Calu3 (cell line): Measurements from ENCODE around the gene SGF29. TPM values are rescaled to one million over a fixed set of nuclear protein-coding genes. Genes with fewer than 3 reads are reported as not detected.

Source experiments
- BruUV-seq: library from RNA; stranded (reverse); fragments of 400-500 nt; replicated peaks from 2 replicates; lab custom pipeline; 2021; lab: Mats Ljungman, UMichigan
- CTCF ChIA-PET: fragments of 300-600 bp; sonication (Branson Sonifier 250); formaldehyde crosslinking; loops from one replicate; lab custom pipeline; 2022; ENCODE audit warnings: antibody characterized with exemption; lab: Charles Lee
- DNase-seq: peaks from one replicate; pipeline ENCODE4 v3.0.0; 2022
- H3K27ac Mint-ChIP-seq: one replicate; pipeline ENCODE4 v1.8.0; 2022; ENCODE audit warnings: mixed read lengths; ENCODE audit not compliant: unreplicated experiment
- H3K27me3 Mint-ChIP-seq: one replicate; pipeline ENCODE4 v1.8.0; 2022; ENCODE audit warnings: mixed read lengths; ENCODE audit not compliant: unreplicated experiment
- H3K36me3 Mint-ChIP-seq: one replicate; pipeline ENCODE4 v1.8.0; 2022; ENCODE audit warnings: mild to moderate bottlenecking, moderate library complexity, mixed read lengths; ENCODE audit not compliant: insufficient read depth, unreplicated experiment
- H3K4me1 Mint-ChIP-seq: one replicate; pipeline ENCODE4 v1.8.0; 2022; ENCODE audit warnings: mild to moderate bottlenecking, low read depth, mixed read lengths; ENCODE audit not compliant: unreplicated experiment
- H3K4me3 Mint-ChIP-seq: one replicate; pipeline ENCODE4 v1.8.0; 2022; ENCODE audit warnings: mild to moderate bottlenecking, low read depth, moderate library complexity, mixed read lengths; ENCODE audit not compliant: unreplicated experiment
- H3K9me3 Mint-ChIP-seq: one replicate; pipeline ENCODE4 v1.8.0; 2022; ENCODE audit warnings: low read depth, mixed read lengths; ENCODE audit not compliant: unreplicated experiment
- intact Hi-C: fragments of 100-400 bp; cut with micrococcal nuclease; formaldehyde crosslinking; loops from one replicate; pipeline ENCODE4 v1.10.0; 2022; ENCODE audit not compliant: unreplicated experiment
- total RNA-seq: library from RNA; stranded (reverse); gene quantifications from 2 replicates; pipeline ENCODE4 v1.2.3, GENCODE V29; 2022
- TF ChIP-seq, protein P1 (sequence below): fragments of 200-600 bp; IDR thresholded peaks from one replicate; pipeline ENCODE4 v1.8.0; 2022; ENCODE audit warnings: antibody characterized with exemption; ENCODE audit not compliant: unreplicated experiment

The SGF29 gene
- total RNA-seq, 1 experiment from 2014 or later, result 31.0 TPM

DNA sequence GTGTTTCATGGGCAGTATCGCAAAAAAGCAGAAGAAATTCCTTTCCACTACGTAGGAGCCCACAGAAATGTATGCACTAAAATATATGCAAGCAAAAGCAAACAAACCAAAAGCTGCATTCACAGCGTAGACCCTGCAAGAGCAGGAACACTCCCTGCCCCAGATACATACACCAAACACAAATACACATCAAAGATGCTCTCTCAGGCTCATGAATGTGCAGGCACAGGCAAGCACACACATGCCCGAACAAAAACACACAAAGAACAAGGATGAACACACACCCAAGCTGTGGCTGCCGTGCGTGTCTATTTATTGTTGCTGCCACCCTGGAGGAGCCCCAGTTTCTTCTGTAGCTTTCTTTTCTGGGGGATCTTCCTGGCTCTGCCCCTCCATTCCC is 16.6 kb upstream of the SGF29 start:
- no TSS peak for BruUV-seq
- no peaks in the 10 kb centered on the region for H3K36me3 Mint-ChIP-seq
- TF ChIP-seq, protein P1, sequence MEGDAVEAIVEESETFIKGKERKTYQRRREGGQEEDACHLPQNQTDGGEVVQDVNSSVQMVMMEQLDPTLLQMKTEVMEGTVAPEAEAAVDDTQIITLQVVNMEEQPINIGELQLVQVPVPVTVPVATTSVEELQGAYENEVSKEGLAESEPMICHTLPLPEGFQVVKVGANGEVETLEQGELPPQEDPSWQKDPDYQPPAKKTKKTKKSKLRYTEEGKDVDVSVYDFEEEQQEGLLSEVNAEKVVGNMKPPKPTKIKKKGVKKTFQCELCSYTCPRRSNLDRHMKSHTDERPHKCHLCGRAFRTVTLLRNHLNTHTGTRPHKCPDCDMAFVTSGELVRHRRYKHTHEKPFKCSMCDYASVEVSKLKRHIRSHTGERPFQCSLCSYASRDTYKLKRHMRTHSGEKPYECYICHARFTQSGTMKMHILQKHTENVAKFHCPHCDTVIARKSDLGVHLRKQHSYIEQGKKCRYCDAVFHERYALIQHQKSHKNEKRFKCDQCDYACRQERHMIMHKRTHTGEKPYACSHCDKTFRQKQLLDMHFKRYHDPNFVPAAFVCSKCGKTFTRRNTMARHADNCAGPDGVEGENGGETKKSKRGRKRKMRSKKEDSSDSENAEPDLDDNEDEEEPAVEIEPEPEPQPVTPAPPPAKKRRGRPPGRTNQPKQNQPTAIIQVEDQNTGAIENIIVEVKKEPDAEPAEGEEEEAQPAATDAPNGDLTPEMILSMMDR, result no peak
- CTCF ChIA-PET, result no interaction called here
- no peak for DNase-seq
- H3K4me1 Mint-ChIP-seq, result peaks cover 12% of the 10 kb centered on the region
- H3K27ac Mint-ChIP-seq, result no peak overlapping the region
- H3K27me3 Mint-ChIP-seq, result no peaks in the 10 kb centered on the region
- H3K9me3 Mint-ChIP-seq, result no peaks in the 10 kb centered on the region
- intact Hi-C loops, result no loop called here
- H3K4me3 Mint-ChIP-seq, result no peak overlapping the region

DNA sequence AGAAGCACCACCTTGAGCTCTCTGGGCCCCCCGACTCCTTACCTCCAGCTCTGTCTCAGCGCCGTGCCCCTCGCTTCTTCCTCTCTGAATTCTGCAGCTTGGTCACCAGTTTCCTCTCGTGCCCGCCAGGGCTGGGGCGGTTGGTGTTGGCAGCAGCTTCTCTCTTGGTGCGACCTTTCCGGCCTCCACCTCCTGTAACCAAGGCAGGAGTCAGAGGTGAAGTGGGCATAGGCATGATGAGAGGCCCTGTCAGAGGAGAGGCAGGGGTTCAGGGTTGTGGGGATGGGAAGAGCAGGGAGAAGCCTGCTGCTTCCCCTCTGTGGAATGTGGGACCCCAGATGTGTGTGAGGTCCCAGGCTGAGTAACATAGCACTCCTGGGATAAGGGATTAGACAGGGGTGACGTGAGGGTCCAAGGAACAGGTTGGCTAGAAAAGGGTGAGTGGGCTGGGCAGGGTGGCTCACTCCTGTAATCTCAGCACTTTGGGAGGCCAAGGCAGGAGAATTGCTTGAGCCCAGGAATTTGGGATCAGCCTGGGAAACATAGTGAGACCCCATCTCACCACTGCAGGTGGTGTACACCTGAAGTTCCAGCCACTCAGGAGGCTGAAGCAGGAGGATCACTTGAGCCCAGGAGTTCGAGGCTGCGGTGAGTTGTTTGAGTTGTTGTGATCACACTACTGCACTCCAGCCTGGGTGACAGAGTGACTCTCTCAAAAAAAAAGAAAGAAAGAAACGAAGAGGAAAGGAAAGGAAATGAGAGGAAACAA is 15.6 kb upstream of the SGF29 start:
- no peak for DNase-seq
- no peaks in the 10 kb centered on the region for H3K9me3 Mint-ChIP-seq
- no peaks in the 10 kb centered on the region for H3K27me3 Mint-ChIP-seq
- no peak overlapping the region for H3K4me3 Mint-ChIP-seq
- peaks cover 2% of the 10 kb centered on the region for H3K4me1 Mint-ChIP-seq
- CTCF ChIA-PET, result no interaction called here
- H3K27ac Mint-ChIP-seq, result no peak overlapping the region
- TF ChIP-seq, protein P1, result no peak
- H3K36me3 Mint-ChIP-seq, result no peaks in the 10 kb centered on the region
- no TSS peak for BruUV-seq
- intact Hi-C loops, result no loop called here

DNA sequence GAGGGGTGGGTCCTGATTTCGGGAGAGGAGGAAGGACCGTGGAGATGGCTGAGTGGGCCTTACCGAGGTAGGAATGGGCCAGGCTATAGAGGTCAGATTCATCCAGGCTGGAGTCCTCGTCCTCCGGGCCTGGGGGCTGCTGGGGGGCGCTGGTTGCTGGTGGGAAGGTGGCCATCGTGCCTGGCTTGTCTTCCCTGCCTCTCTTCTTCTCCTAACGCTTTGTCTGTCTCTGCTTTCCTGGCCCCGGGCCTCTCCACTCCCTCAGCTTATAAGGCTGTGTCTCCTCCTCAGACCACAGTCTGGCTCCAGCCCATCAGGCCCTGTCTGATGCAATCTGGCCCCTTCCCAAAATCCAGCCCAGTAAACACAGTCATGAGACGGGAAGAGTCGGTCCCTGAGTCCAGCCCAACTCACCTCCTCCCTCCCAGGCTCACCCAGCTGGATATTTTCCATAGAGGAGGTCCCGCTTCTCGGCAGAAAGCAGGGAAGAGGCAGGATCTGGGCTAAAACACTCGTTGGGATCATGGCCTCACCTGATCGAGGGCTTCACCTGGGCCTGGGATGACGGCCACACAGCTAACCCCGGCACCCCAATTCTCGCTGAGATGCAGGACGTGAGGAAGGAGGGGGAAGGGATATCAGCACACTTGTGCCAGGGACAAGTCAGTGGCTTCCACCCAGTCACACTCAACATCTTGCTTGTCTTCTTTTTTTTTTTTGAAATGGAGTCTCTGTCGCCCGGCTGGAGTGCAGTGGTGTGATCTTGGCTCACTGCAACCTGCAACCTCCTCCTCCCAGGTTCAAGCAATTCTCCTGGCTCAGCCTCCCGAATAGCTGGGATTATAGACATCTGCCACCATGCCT is 14.8 kb upstream of the SGF29 start, which contains the start of gene NUPR1:
NUPR1 (minus strand) TSS at position 242 of the 864 bp plus-strand sequence; CDS start at position 175, 67 bp downstream.
- H3K36me3 Mint-ChIP-seq, result no peaks in the 10 kb centered on the region
- no peaks in the 10 kb centered on the region for H3K4me1 Mint-ChIP-seq
- DNase-seq, result no peak
- intact Hi-C loops, result no loop called here
- no TSS peak for BruUV-seq
- H3K27ac Mint-ChIP-seq, result no peak within 1 kb of the TSS
- CTCF ChIA-PET, result no interaction called here
- TF ChIP-seq, protein P1, result no peak
- no peak within 1 kb of the TSS for H3K4me3 Mint-ChIP-seq
- H3K9me3 Mint-ChIP-seq, result no peaks in the 10 kb centered on the region
- no peaks in the 10 kb centered on the region for H3K27me3 Mint-ChIP-seq

DNA sequence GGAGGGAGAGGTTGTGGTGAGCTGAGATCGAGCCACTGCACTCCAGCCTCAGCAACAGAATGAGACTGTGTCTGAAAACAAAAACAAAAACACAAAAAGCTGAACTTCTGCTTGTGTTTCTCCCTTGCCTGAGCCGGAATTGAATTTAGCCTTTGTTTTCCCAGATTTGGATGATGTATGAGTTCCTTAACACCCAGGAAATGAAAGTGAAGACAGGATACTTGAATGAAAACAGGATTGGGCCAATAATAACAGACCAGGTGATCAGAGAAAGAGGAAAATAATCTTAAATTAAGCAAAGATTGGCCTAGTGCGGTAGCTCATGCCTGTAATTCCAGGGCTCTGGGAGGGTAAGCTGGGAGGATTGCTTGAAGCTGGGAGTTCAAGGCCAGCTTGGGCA is 13.4 kb upstream of the SGF29 start:
- TF ChIP-seq, protein P1, result no peak
- H3K27me3 Mint-ChIP-seq, result no peaks in the 10 kb centered on the region
- H3K36me3 Mint-ChIP-seq, result no peaks in the 10 kb centered on the region
- no peaks in the 10 kb centered on the region for H3K9me3 Mint-ChIP-seq
- H3K4me1 Mint-ChIP-seq, result no peaks in the 10 kb centered on the region
- no TSS peak for BruUV-seq
- no peak overlapping the region for H3K27ac Mint-ChIP-seq
- no peak for DNase-seq
- H3K4me3 Mint-ChIP-seq, result no peak overlapping the region
- CTCF ChIA-PET, result interaction anchor here (0.6 to 1.0 kb wide), 2 partner anchors 10 to 50 kb away, joined by 6 to 7 read pairs; no protein-coding TSS in a partner anchor
- intact Hi-C loops, result no loop called here
